ENCODE measurements around the gene PCYT1B. TPM values are rescaled to one million over a fixed set of nuclear protein-coding genes. Genes with fewer than 3 reads are reported as not detected.
A peak's percentile ranks its signal among the peaks of the same experiment; 100 is the strongest.

PCYT1B gene
- total RNA-seq, 2 donors from 2014 or later = 0.68 to 2.8 TPM

DNA sequence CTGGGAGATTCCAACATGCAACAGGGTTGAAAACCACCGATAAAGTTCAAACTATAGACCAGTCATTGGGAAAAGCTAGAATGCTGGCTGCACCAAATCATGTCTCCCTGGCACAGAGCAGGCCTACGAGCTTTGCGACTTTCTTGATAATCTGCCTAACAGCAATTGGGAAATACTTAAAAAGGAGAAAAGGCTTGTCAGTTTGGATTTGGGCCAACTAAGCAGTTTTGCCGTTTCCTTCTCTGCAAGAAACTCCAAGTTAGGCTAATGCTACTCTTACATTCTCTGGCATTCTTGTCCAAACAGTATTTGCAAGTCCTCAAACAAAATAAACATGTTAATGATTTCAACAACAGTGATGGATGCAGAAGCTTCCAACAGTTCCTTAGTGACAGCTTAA, 94.1 kb downstream of the PCYT1B start:
- intact Hi-C loops (cut with DNase I) = no loop called here
- no peak for DNase-seq
- ATAC-seq = peak in 1 of 2 donors; percentile 19

DNA sequence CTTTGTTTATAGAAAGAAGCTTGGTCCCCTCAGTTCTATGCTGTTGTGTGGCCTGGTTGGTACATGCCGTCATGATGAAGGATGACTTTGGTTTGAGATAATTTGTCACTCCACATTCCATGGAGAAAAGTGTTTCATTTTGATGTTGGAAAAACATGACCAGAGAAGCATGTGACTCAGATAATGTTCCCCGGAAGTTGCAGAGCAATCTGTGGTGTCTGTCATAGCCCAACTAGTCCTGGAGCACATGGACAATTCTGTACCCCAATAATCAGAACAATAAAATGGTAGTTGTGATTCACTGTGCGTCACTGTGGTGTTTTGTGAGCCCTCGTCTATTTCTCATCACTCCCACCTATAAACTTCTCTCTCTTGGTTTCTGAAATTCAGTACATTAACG, 97.0 kb downstream of the PCYT1B start:
- ATAC-seq = no peak
- intact Hi-C loops (cut with DNase I) = no loop called here
- no peak for DNase-seq

DNA sequence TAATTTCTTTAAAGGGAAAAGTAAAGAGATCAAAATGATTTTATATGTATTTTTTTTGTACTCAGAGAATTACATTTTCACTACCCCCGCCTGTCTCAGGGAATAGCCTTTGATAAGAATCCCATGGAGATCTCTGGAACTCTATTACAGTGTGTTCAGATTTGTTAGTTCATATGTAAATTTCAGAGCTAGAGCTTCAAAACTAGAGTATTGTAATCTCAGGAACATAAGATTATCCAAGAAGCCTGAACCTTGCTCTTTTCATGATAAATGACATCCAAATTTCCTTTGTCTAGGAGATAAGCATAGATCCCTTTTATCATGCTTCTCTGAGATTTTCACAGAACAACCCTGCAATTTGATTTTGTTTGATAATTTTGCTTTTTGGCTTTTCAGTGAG, 99.2 kb downstream of the PCYT1B start:
- ATAC-seq (no peak), DNase-seq (no peak)
- intact Hi-C loops (cut with DNase I) = no loop called here

DNA sequence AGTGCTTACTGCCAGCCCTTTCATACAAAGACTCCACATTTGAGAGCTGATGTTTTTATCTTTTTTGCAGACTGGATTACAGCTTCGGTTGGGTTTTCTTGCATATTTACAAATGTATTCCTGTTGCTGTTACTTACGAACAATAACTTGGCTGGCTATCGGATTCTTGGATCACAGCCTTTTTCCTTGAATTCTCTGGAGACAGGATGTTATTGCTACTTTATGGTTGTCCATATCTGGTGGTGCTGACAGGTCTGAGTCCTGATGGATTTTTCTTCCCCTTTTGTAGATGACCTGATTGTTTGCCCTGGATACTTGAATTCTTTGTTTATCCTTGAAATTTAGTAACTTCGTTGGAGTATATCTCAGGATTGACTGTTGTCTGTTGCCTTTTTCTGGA, 104.4 kb downstream of the PCYT1B start:
- ATAC-seq (no peak), DNase-seq (no peak)
- intact Hi-C loops (cut with DNase I) = no loop called here

DNA sequence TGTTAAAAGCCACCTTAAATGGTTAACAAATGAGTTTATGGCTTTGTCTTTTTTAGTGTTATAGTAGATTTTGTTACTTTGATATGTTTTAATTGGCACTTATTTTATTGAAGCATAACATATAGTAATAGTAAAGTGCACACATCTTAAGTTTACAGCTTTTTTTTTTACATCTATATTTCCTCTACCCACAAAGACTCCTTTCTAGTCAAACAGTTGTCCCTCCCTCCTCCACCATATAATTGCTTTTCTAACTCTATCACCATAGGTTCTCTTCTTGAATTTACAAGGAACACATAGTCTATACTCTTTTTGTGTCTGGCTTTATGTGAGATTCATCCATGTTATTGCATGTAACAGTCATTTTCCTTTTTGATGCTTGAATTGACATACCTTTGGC, 110.6 kb downstream of the PCYT1B start:
- ATAC-seq (no peak), DNase-seq (no peak)
- intact Hi-C loops (cut with DNase I) = no loop called here

DNA sequence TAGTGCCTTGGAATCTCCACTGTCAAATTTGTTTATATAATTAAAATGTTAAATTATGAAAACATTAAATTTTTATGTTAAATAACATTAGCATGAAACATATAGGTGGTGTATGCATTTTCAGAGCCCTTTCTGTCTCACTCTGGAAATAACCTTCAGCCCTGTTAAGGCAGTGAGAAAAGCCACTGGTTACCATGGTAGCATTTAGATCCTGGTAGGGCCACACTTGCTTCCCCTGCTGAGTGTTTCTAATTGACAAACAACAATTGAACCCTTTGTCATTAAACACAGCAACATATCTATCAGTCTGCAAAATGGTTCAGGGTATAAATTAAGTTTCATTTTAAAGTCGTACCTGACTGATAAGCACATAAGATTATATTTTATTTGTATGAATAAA, 118.5 kb downstream of the PCYT1B start:
- DNase-seq (no peak), ATAC-seq (no peak)
- intact Hi-C loops (cut with DNase I) = no loop called here

DNA sequence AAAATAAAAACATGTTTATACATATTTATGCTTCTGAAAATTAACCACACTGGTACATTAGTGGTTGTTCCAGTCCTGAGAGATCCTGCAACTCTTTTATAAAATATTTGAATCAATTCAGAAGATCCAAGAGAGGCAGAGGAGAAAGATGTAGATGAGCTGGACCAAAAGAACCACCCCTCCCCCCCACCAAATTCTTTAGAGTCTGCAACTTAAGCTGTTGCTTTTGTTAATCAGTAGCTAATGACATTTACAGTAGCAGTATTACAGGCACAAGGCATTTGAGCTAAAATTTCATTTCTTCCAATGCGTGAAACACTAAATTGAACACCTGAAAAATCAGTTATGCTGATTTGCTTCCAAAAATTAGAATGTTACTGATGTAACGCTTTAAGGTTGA, 120.5 kb downstream of the PCYT1B start:
- ATAC-seq (no peak), DNase-seq (no peak)
- intact Hi-C loops (cut with DNase I) = no loop called here

DNA sequence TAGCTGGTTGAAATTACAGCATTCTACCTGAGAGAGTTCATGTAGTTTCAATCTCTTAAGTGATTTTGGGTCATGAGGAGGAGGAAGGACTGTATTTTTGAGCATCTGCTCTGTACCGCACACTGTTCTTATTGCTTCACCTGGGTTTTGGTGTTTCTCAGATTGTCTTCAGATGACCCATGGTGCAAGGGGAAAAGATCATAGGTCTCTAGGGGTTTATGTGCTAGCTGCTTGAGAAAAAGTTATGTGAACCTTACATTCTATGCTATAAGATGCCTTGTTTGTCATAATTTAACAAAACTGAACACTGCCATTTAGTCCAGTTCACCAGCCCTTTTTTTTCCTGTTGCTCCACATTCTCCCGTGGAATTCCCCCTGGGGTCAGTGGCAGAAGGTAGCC, 121.7 kb downstream of the PCYT1B start:
- ATAC-seq = no peak
- DNase-seq = no peak
- intact Hi-C loops (cut with DNase I) = no loop called here

DNA sequence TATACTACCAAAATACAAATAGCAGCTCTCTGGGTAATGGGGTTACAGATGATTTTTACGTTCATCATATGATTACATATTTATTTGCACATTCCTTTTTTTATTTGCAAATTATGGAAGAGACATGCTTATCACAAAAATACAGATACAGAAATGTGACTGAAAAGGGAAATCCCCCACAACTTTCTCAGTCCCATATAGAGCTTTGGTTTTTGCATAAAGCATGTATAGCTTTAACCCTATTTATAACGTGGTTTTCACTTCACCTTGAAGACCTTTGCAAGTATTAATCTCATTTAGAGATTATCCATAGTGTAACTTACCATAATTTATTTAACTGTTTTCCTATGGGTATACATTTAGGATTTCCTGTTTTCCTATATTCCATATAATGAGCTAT, 126.7 kb downstream of the PCYT1B start:
- DNase-seq (no peak), ATAC-seq (no peak)
- intact Hi-C loops (cut with DNase I) = no loop called here

DNA sequence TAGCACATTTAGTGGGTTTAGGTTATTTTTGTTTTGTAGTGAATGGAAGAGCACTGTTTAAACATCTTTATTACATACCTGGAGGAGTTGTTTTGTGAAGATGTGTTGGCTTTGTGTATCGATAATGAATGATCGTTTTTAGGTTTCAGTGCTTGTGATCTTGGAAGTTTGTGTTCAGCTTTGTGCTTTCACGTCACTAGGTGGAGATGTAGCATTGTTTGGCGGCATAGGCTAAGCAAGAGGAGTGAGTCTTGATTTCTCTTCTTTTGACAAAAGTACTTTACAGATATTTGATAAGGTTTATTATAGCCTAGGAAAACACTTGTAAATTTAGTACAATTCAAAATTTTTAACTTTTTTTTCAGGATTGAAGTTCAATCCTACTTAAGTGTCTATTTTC, 131.7 kb downstream of the PCYT1B start:
- intact Hi-C loops (cut with DNase I) = no loop called here
- DNase-seq (no peak), ATAC-seq (no peak)

DNA sequence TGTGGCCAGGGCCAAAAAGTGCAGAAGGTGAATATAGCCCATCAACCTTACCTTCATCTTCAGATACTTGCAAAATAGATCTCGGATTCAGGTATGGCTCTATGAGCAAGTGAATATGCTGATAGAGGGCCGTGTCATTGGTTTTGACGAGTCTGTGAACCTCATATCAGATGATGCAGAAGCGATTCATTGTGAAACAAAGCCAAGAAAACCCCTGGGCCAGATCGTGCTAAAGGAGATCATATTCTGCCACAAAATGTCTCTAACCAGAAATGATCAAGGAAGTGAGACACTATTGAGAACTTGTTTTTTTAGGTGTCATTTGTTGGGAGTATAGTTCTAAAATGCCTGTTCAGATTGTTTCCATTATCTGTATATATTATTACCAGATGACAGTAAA, 133.7 kb downstream of the PCYT1B start:
- no peak for DNase-seq
- ATAC-seq = no peak
- intact Hi-C loops (cut with DNase I) = no loop called here

DNA sequence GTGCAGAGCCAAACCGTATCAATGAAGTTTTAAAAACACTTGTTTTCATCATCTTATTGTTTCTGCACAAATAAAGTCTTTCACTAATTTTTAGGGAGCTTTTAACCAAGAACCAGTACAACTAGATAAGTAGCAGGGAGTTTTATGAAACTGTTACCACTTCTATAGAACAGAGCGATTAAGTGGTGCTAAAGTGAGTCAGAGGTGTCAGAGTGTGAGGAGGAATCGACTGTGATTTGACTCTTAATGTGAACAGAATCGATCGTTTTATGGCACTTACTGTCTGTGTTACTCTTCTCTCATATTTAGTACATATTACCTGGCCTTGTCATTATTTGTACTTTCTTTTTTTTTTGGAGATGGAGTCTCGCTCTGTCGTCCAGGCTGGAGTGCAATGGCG, 138.8 kb downstream of the PCYT1B start:
- intact Hi-C loops (cut with DNase I) = no loop called here

More for the DNA sequence above, 138.8 kb downstream of the PCYT1B start:
- ATAC-seq = no peak
- no peak for DNase-seq

Other genes with a start within 250 kb of the PCYT1B start
- gene PDK3, start 182.1 kb downstream of the PCYT1B start, total RNA-seq = 10 to 100 TPM; 16.3 to 20.5 TPM
- 10 to 100 TPM in 1 of 2 donors, 1 to 10 TPM in 1; 8.7 to 10.8 TPM for gene POLA1, start 46.6 kb upstream of the PCYT1B start, total RNA-seq

Data from left cardiac atrium (tissue), 4 donors.